ENCODE data around the gene PBX2.

PBX2 gene

GRCh38 chr6:32158052-32158451 lies 31.9 kb downstream of the PBX2 start:
- TF ChIP-seq CTCF (IDR thresholded peaks at IDR 0.05; ENCODE audit: insufficient read depth, low read depth, low read length, missing control alignments): no peak

GRCh38 chr6:32156891-32157290 lies 33.1 kb downstream of the PBX2 start:
- no peak for TF ChIP-seq CTCF (IDR thresholded peaks at IDR 0.05; ENCODE audit: insufficient read depth, low read depth, low read length, missing control alignments)
- no peak for DNase-seq (ENCODE audit: low read depth)
- H3K4me3 ChIP-seq (ENCODE audit: low read length): no peak overlapping the region

More at GRCh38 chr6:32158052-32158451, 31.9 kb downstream of the PBX2 start:
- no peak for DNase-seq (ENCODE audit: low read depth)
- no peak overlapping the region for H3K4me3 ChIP-seq (ENCODE audit: low read length)

- H3K4me3 ChIP-seq (ENCODE audit: low read length): peak overlapping the region; percentile 94
- peak; percentile 71 for TF ChIP-seq CTCF (IDR thresholded peaks at IDR 0.05; ENCODE audit: insufficient read depth, low read depth, low read length, missing control alignments)
- peak; percentile 79 for DNase-seq (ENCODE audit: low read depth)
Observed at GRCh38 chr6:32154514-32155161, 35.4 kb downstream of the PBX2 start.

- H3K4me3 ChIP-seq (ENCODE audit: low read length): peak within 1 kb of the TSS; percentile 94
- DNase-seq (ENCODE audit: low read depth): peak; percentile 88
- peak; percentile 26 for TF ChIP-seq CTCF (IDR thresholded peaks at IDR 0.05; ENCODE audit: insufficient read depth, low read depth, low read length, missing control alignments)
Observed at GRCh38 chr6:32153564-32154513, 36.2 kb downstream of the PBX2 start, which contains the start of gene PPT2. Gene PPT2 (plus strand): TSS chr6:32154141. CDS start chr6:32154595, 454 bp downstream.

DNA sequence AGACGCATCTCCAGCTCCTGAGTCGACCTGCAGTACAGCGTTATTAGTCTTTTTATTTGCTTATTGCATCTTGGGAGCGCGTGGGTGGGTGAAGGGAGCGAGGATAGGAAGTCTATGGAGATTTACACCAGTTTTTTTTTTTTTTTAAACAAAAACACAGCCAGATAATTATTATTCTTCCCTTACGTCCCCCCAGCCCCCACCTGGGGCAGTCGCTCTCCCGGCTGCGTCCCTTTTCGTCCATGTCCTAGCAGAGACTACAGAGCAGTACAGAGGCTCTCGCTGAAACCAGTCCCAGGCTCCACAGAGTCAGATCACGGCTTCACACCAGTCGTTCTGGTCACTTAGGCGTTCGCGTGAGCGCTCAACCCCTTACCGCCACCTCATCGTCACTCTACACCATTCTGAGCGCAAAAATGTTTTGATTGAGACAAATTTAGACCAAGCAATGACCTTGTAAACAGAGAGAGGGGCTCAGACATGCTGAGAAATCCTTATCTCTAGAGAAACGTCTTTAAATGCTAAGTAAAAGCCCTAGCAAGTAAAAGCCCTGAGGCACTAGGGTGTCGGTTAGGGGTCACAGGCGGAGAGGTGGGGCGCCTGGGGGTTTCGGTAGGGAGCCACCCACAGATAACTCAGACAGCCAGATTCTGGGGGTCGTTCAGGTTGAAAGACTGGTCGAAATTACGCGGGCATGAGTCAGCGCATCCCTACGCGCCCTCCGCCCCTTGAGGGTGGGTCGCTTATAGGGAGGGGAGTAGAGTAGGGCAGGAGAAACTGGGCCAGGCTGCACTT lies 37.0 kb downstream of the PBX2 start:
- DNase-seq (ENCODE audit: low read depth): peak; percentile 38
- peak overlapping the region; percentile 94 for H3K4me3 ChIP-seq (ENCODE audit: low read length)
- no peak for TF ChIP-seq CTCF (IDR thresholded peaks at IDR 0.05; ENCODE audit: insufficient read depth, low read depth, low read length, missing control alignments)

DNA sequence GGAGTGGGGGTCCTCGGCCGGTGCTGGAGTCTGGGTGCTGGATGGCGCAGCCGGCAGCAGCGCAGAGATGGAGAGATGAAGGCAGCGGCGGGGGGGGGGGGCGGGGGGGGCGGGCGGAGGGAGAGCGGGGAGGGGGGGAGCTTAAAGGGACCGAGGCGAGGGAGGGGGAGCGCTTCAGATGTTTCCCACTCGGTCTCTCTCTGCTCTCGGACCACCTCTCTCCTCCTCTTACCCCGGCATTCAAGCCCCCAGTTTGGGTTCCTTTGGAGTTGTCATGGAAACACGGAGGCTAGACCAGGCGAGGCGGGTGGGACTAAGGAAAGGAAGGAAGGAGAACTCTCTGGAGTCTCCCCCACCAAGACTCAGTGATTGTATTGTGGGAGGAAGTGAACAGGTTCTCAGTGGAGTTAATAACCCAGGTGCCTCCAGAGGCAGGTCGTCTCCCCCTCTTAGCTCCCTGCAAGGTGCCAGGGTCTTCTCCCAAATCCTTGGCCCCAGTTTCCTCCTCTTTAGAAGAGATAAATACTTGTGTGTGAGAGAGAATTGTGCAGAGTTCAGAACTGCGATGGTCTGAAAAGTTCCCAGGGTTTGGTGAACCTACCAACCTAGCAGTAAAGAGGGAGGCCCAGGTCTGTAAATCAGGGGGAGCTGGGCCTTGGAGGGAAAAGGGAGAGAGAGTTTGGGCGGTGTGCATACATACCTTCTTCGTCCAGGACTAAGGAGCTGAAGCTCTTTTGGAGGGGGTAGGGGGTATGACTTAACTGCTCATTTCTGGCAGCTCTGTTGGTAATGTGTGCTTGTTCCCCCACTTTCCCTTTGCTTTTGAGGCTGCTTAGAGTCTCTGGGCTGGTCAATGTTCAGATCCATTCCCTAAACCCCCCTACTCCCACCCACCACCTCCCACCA lies 37.9 kb downstream of the PBX2 start, which contains the start of gene PRRT1:
Gene PRRT1 (minus strand): TSS at position 77 of the 906 bp plus-strand sequence. CDS start 112 bp downstream, outside the sequence.
- peak within 1 kb of the TSS; percentile 94 for H3K4me3 ChIP-seq (ENCODE audit: low read length)
- no peak for TF ChIP-seq CTCF (IDR thresholded peaks at IDR 0.05; ENCODE audit: insufficient read depth, low read depth, low read length, missing control alignments)
- DNase-seq (ENCODE audit: low read depth): no peak
